ENCODE data around the gene MAB21L1.

MAB21L1 gene

DNA sequence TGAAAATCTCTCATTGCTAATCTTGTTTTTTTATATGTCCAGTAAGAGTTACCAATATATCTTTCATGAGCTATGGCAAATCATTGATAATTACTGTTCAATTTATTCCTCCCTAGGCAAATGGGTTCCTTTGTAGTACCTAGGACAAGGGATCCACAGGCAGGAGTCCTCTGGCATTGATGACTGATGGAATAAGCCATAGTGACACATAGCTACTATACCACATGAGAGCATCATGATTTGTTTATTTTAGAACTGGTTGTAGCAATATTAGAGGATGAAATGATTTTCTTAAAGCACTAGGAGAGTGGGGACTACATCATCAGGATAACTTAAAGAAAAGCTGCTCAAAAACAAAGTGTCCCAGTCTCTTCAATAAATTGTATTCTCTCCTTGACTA, 21.7 kb upstream of the MAB21L1 start:
- H2AFZ ChIP-seq (ENCODE audit: low read length) = no peak overlapping the region
- H3K23ac ChIP-seq (ENCODE audit: low read depth, low read length, poor library complexity) = no peak overlapping the region
- no peak overlapping the region for H2BK120ac ChIP-seq (ENCODE audit: low read depth, low read length)
- H2BK15ac ChIP-seq (ENCODE audit: low read length) = no peak overlapping the region
- no peak overlapping the region for H3K4me3 ChIP-seq (ENCODE audit: low read length in 2 of 2)
- H3K9me3 ChIP-seq (replicated peaks in 1 of 2; ENCODE audit: control insufficient read depth in 2 of 2, insufficient read depth in 1 of 2, low read depth in 1 of 2, low read length in 2 of 2) = no peaks in the 10 kb centered on the region
- H3K4ac ChIP-seq (ENCODE audit: low read length) = no peak overlapping the region
- H3K79me1 ChIP-seq (ENCODE audit: low read depth, low read length) = no peaks in the 10 kb centered on the region
- no peak overlapping the region for H3K18ac ChIP-seq (ENCODE audit: low read length)
- H4K8ac ChIP-seq (ENCODE audit: low read depth, low read length) = no peak overlapping the region
- peaks cover 14 to 29% of the 10 kb centered on the region in 2 donors for H3K4me1 ChIP-seq (ENCODE audit: control insufficient read depth in 2 of 2, insufficient read depth in 1 of 2, low read depth in 1 of 2, low read length in 2 of 2)
- H2BK12ac ChIP-seq (ENCODE audit: low read length) = no peak overlapping the region
- H2BK5ac ChIP-seq (ENCODE audit: low read length) = no peak overlapping the region
- no peaks in the 10 kb centered on the region for H3K36me3 ChIP-seq (replicated peaks in 1 of 2; ENCODE audit: control insufficient read depth in 2 of 2, insufficient read depth in 2 of 2, low read length in 2 of 2)
- no peak overlapping the region for H3K9ac ChIP-seq (ENCODE audit: low read depth, low read length, poor library complexity)
- H4K91ac ChIP-seq (ENCODE audit: low read depth, low read length, poor library complexity) = no peak overlapping the region
- no peak overlapping the region for H3K4me2 ChIP-seq (ENCODE audit: insufficient read depth, low read length, poor library complexity, severe bottlenecking)
- no peak overlapping the region for H3K14ac ChIP-seq (ENCODE audit: low read length)
- H2AK5ac ChIP-seq (ENCODE audit: low read depth, low read length) = no peak overlapping the region
- DNase-seq (ENCODE audit: low spot score) = no peak
- no peaks in the 10 kb centered on the region for H3K27me3 ChIP-seq (ENCODE audit: control insufficient read depth in 3 of 3, insufficient read depth in 3 of 3, low read depth in 1 of 3, low read length in 3 of 3)
- no peak overlapping the region for H3K27ac ChIP-seq (replicated peaks; ENCODE audit: low read length)

DNA sequence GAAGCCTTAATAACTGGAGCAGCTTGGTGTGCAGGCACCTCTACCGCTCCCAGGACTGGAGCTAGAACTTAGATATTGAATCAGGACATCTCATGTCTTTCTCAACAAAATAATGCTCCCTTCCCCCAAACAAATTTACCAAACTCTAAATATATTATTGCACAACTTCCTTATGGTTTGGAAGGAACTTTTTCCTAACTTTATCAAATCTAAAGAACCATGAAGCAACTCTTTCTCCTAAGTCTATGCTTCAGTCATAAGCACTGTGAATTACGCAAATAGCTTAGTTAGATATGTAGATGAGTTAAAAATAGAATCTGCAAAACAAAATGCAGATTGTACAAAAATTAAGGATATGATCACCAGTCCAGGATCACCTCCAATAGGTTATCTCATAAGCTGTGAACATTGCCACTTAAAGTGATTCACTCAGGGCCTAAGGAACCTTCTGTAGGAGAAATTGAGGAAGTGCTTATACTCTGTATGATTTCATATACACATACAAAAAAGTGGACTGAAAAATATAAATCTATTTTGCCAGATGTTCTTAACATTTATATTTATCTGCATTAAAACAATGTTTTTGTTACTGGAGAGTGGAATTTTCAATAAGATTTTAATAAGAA, 20.4 kb upstream of the MAB21L1 start:
- no peak overlapping the region for H4K8ac ChIP-seq (ENCODE audit: low read depth, low read length)
- no peak overlapping the region for H3K23ac ChIP-seq (ENCODE audit: low read depth, low read length, poor library complexity)
- H2AK5ac ChIP-seq (ENCODE audit: low read depth, low read length) = no peak overlapping the region
- H3K4me1 ChIP-seq (ENCODE audit: control insufficient read depth in 2 of 2, insufficient read depth in 1 of 2, low read depth in 1 of 2, low read length in 2 of 2) = peaks cover 11 to 23% of the 10 kb centered on the region in 2 donors
- no peak for DNase-seq (ENCODE audit: low spot score)
- H3K4ac ChIP-seq (ENCODE audit: low read length) = no peak overlapping the region
- H2BK5ac ChIP-seq (ENCODE audit: low read length) = no peak overlapping the region
- H4K91ac ChIP-seq (ENCODE audit: low read depth, low read length, poor library complexity) = no peak overlapping the region
- H2BK120ac ChIP-seq (ENCODE audit: low read depth, low read length) = no peak overlapping the region
- H2BK12ac ChIP-seq (ENCODE audit: low read length) = no peak overlapping the region
- no peaks in the 10 kb centered on the region for H3K27me3 ChIP-seq (ENCODE audit: control insufficient read depth in 3 of 3, insufficient read depth in 3 of 3, low read depth in 1 of 3, low read length in 3 of 3)
- no peak overlapping the region for H3K27ac ChIP-seq (replicated peaks; ENCODE audit: low read length)
- H3K9ac ChIP-seq (ENCODE audit: low read depth, low read length, poor library complexity) = no peak overlapping the region
- H3K4me2 ChIP-seq (ENCODE audit: insufficient read depth, low read length, poor library complexity, severe bottlenecking) = no peak overlapping the region
- no peak overlapping the region for H3K14ac ChIP-seq (ENCODE audit: low read length)
- no CpG with 5 or more reads among the region's 2 CpGs for WGBS, 2 donors (ENCODE audit: extremely low coverage in 2 of 2, insufficient read length in 2 of 2, insufficient replicate concordance in 1 of 2)
- H3K9me3 ChIP-seq (replicated peaks in 1 of 2; ENCODE audit: control insufficient read depth in 2 of 2, insufficient read depth in 1 of 2, low read depth in 1 of 2, low read length in 2 of 2) = no peaks in the 10 kb centered on the region
- H2BK15ac ChIP-seq (ENCODE audit: low read length) = no peak overlapping the region
- no peaks in the 10 kb centered on the region for H3K36me3 ChIP-seq (replicated peaks in 1 of 2; ENCODE audit: control insufficient read depth in 2 of 2, insufficient read depth in 2 of 2, low read length in 2 of 2)
- H2AFZ ChIP-seq (ENCODE audit: low read length) = no peak overlapping the region
- no peak overlapping the region for H3K4me3 ChIP-seq (ENCODE audit: low read length in 2 of 2)
- H3K18ac ChIP-seq (ENCODE audit: low read length) = no peak overlapping the region
- H3K79me1 ChIP-seq (ENCODE audit: low read depth, low read length) = no peaks in the 10 kb centered on the region

DNA sequence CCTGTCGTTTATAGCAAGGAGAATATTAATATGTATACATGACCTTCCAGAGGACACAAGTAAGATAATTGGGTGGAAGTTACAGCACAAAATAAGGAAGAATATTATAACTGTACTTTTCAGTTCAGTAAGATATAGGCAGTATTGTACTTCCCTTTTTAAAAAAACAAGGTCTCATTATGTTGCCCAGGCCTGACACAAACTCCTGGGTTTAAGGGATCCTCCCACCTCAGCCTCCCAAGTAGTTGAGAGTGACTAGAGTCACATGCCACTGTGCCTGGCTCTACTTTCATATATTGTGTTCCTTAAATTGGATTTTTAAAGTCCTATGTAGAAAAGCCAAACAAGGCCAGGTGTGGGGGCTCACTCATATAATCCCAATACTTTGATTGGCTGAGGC, 19.5 kb upstream of the MAB21L1 start:
- H3K4me3 ChIP-seq (ENCODE audit: low read length in 2 of 2) = no peak overlapping the region
- no peak overlapping the region for H2AK5ac ChIP-seq (ENCODE audit: low read depth, low read length)
- peaks cover 9 to 20% of the 10 kb centered on the region in 2 donors for H3K4me1 ChIP-seq (ENCODE audit: control insufficient read depth in 2 of 2, insufficient read depth in 1 of 2, low read depth in 1 of 2, low read length in 2 of 2)
- no peak overlapping the region for H3K9ac ChIP-seq (ENCODE audit: low read depth, low read length, poor library complexity)
- no peaks in the 10 kb centered on the region for H3K27me3 ChIP-seq (ENCODE audit: control insufficient read depth in 3 of 3, insufficient read depth in 3 of 3, low read depth in 1 of 3, low read length in 3 of 3)
- H3K36me3 ChIP-seq (replicated peaks in 1 of 2; ENCODE audit: control insufficient read depth in 2 of 2, insufficient read depth in 2 of 2, low read length in 2 of 2) = no peaks in the 10 kb centered on the region
- no peak overlapping the region for H2BK12ac ChIP-seq (ENCODE audit: low read length)
- DNase-seq (ENCODE audit: low spot score) = no peak
- H3K14ac ChIP-seq (ENCODE audit: low read length) = no peak overlapping the region
- no peak overlapping the region for H4K8ac ChIP-seq (ENCODE audit: low read depth, low read length)
- WGBS, 2 donors (ENCODE audit: extremely low coverage in 2 of 2, insufficient read length in 2 of 2, insufficient replicate concordance in 1 of 2) = no CpG with 5 or more reads among the region's 1 CpG
- no peaks in the 10 kb centered on the region for H3K9me3 ChIP-seq (replicated peaks in 1 of 2; ENCODE audit: control insufficient read depth in 2 of 2, insufficient read depth in 1 of 2, low read depth in 1 of 2, low read length in 2 of 2)
- no peak overlapping the region for H3K23ac ChIP-seq (ENCODE audit: low read depth, low read length, poor library complexity)
- no peak overlapping the region for H4K91ac ChIP-seq (ENCODE audit: low read depth, low read length, poor library complexity)
- H2BK120ac ChIP-seq (ENCODE audit: low read depth, low read length) = no peak overlapping the region
- no peak overlapping the region for H3K4ac ChIP-seq (ENCODE audit: low read length)
- H2BK5ac ChIP-seq (ENCODE audit: low read length) = no peak overlapping the region
- no peak overlapping the region for H3K4me2 ChIP-seq (ENCODE audit: insufficient read depth, low read length, poor library complexity, severe bottlenecking)
- no peak overlapping the region for H3K18ac ChIP-seq (ENCODE audit: low read length)
- no peak overlapping the region for H2AFZ ChIP-seq (ENCODE audit: low read length)
- H3K27ac ChIP-seq (replicated peaks; ENCODE audit: low read length) = no peak overlapping the region
- H3K79me1 ChIP-seq (ENCODE audit: low read depth, low read length) = no peaks in the 10 kb centered on the region
- no peak overlapping the region for H2BK15ac ChIP-seq (ENCODE audit: low read length)

DNA sequence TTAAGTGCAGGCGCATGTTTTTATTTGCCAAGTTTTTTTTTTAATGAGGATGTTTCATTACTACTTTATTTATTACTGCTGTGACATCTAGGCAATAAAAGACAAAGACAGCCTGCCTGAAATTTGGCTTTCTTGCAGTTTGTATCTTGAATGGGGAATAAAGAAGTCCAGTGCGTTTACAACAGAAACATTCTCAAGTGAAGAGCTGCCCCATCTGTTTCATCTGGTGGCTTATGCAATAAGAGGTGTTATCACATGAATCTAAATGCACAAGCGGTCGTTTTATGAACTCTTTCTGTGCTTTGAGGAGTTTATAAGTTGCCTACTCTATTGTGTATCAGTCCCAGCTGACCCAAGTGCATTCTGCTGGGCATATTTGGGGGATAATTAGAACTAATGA, 12.6 kb upstream of the MAB21L1 start:
- no peaks in the 10 kb centered on the region for H3K79me1 ChIP-seq (ENCODE audit: low read depth, low read length)
- H3K27me3 ChIP-seq (ENCODE audit: control insufficient read depth in 3 of 3, insufficient read depth in 3 of 3, low read depth in 1 of 3, low read length in 3 of 3) = no peaks in the 10 kb centered on the region
- H4K8ac ChIP-seq (ENCODE audit: low read depth, low read length) = no peak overlapping the region
- no peak overlapping the region for H2BK12ac ChIP-seq (ENCODE audit: low read length)
- no peak overlapping the region for H3K14ac ChIP-seq (ENCODE audit: low read length)
- no CpG with 5 or more reads among the region's 4 CpGs for WGBS, 2 donors (ENCODE audit: extremely low coverage in 2 of 2, insufficient read length in 2 of 2, insufficient replicate concordance in 1 of 2)
- H2BK120ac ChIP-seq (ENCODE audit: low read depth, low read length) = no peak overlapping the region
- H4K91ac ChIP-seq (ENCODE audit: low read depth, low read length, poor library complexity) = no peak overlapping the region
- no peak overlapping the region for H3K4me3 ChIP-seq (ENCODE audit: low read length in 2 of 2)
- no peak overlapping the region for H3K9ac ChIP-seq (ENCODE audit: low read depth, low read length, poor library complexity)
- no peaks in the 10 kb centered on the region for H3K4me1 ChIP-seq (ENCODE audit: control insufficient read depth in 2 of 2, insufficient read depth in 1 of 2, low read depth in 1 of 2, low read length in 2 of 2)
- no peak overlapping the region for H3K23ac ChIP-seq (ENCODE audit: low read depth, low read length, poor library complexity)
- no peaks in the 10 kb centered on the region for H3K9me3 ChIP-seq (replicated peaks in 1 of 2; ENCODE audit: control insufficient read depth in 2 of 2, insufficient read depth in 1 of 2, low read depth in 1 of 2, low read length in 2 of 2)
- H2AK5ac ChIP-seq (ENCODE audit: low read depth, low read length) = no peak overlapping the region
- no peak overlapping the region for H2AFZ ChIP-seq (ENCODE audit: low read length)
- no peak overlapping the region for H3K4ac ChIP-seq (ENCODE audit: low read length)
- no peak overlapping the region for H3K27ac ChIP-seq (replicated peaks; ENCODE audit: low read length)
- no peak overlapping the region for H2BK5ac ChIP-seq (ENCODE audit: low read length)
- no peak for DNase-seq (ENCODE audit: low spot score)
- no peak overlapping the region for H2BK15ac ChIP-seq (ENCODE audit: low read length)
- H3K4me2 ChIP-seq (ENCODE audit: insufficient read depth, low read length, poor library complexity, severe bottlenecking) = no peak overlapping the region
- H3K36me3 ChIP-seq (replicated peaks in 1 of 2; ENCODE audit: control insufficient read depth in 2 of 2, insufficient read depth in 2 of 2, low read length in 2 of 2) = no peaks in the 10 kb centered on the region
- H3K18ac ChIP-seq (ENCODE audit: low read length) = no peak overlapping the region
